Gastroesophageal sphincter (tissue), 4 donors: ENCODE data around the gene CNKSR2. TPM values are rescaled to one million over a fixed set of nuclear protein-coding genes. Genes with fewer than 3 reads are reported as not detected.

ENCODE experiments used
- ATAC-seq: fragments of 150-250 bp; one replicate; pipeline ENCODE4 v1.9.1; 2016; ENCODE audit warnings: mild to moderate bottlenecking, moderate library complexity
- H3K27ac ChIP-seq, 4 donors: fragments of 200-600 bp; sonication (generic) in 3 of 4; 1 replicate in 3 of 4; 2 replicates in 1 of 4; pipeline ENCODE4 v1.5.1; 2016 to 2019
- H3K27me3 ChIP-seq: fragments of 200-600 bp; sonication (generic); one replicate; pipeline ENCODE4 v1.5.1; 2019
- H3K36me3 ChIP-seq, 2 donors: fragments of 200-600 bp; sonication (generic); one replicate each; pipeline ENCODE4 v1.5.1; 2019; ENCODE audit warnings: control low read depth in 1 of 2
- H3K4me1 ChIP-seq, 3 donors: fragments of 200-600 bp; sonication (generic); 1 replicate in 2 of 3; 2 replicates in 1 of 3; pipeline ENCODE4 v1.5.1; 2016 to 2019; ENCODE audit warnings: control low read depth in 2 of 3
- H3K4me3 ChIP-seq, 2 donors: fragments of 200-600 bp; sonication (generic); one replicate each; pipeline ENCODE4 v1.5.1; 2019; ENCODE audit warnings: mild to moderate bottlenecking in 1 of 2, moderate library complexity in 1 of 2
- H3K9me3 ChIP-seq, 3 donors: fragments of 200-600 bp; sonication (generic); one replicate each; pipeline ENCODE4 v1.5.1; 2017 to 2019; ENCODE audit warnings: control low read depth in 2 of 3
- EP300 ChIP-seq: sonication (generic); formaldehyde crosslinking; IDR thresholded peaks from one replicate; pipeline ENCODE4 v1.6.1; 2017; ENCODE audit warnings: antibody characterized with exemption, mild to moderate bottlenecking
- POLR2A ChIP-seq, 2 donors: fragments of 450-650 bp; IDR thresholded peaks; one replicate each; pipeline ENCODE4 v1.6.1; 2017; ENCODE audit warnings: antibody characterized with exemption in 2 of 2, mild to moderate bottlenecking in 2 of 2, moderate library complexity in 1 of 2
- POLR2AphosphoS5 ChIP-seq: sonication (generic); formaldehyde crosslinking; IDR thresholded peaks from one replicate; pipeline ENCODE4 v1.6.1; 2017; ENCODE audit warnings: antibody characterized with exemption
- WGBS, 2 donors: methylation state at CpG; one replicate each; pipeline ENCODE4 v1.1.5; 2018; ENCODE audit warnings: low coverage in 1 of 2; 5-methylcytosine and 5-hydroxymethylcytosine counted together
- total RNA-seq, 4 donors: library from RNA; depleted of rRNA; stranded (reverse); fragments of >200 nt; gene quantifications; one replicate each; pipeline ENCODE4 v1.1.0, GENCODE V29; 2016
- TF ChIP-seq, protein P1 (sequence below), 4 experiments: fragments of 200-600 bp in 2 of 4; fragments of 450-650 bp in 2 of 4; sonication (generic) in 1 of 4; IDR thresholded peaks; one replicate each; pipeline ENCODE4 v1.5.1; 2017 to 2019; ENCODE audit warnings: antibody characterized with exemption in 4 of 4, mild to moderate bottlenecking in 2 of 4, moderate library complexity in 2 of 4

Gene CNKSR2
- total RNA-seq, 4 donors from 2014 or later: 7.9 to 55.3 (median 20.6) TPM

DNA sequence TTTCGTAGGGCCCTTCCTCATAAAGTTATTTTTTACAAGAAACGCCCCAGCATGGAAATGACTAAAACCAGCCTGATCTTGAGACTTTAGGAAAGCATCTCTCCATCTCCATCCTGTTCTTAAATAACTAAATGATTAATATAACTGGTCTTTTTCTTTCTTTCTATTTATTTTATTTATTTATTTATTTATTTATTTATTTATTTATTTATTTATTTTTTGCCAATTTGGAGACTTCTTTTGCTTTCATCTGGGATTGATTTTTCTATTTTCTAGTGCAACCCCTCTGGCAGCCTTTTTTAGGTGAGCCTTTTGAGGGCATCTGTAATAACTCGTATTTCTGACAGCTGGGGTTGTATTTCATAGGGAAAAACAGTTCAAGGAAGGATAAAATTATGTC lies 285.1 kb downstream of the CNKSR2 start:
- Histone ChIP-seq H3K36me3 (no peaks in the 10 kb centered on the region), H3K9me3 (no peaks in the 10 kb centered on the region), H3K27ac (no peak overlapping the region), H3K4me1 (peaks cover 0 to 14% (median 0%) of the 10 kb centered on the region in 3 donors), H3K4me3 (no peak overlapping the region), H3K27me3 (peaks cover 4% of the 10 kb centered on the region)
- WGBS, 2 donors: 86 to 89% methylated on average over 1 to 3 of the region's 3 CpGs
- ATAC-seq: no peak
- TF ChIP-seq POLR2A (IDR thresholded peaks at IDR 0.05): no peak
- TF ChIP-seq, protein P1, sequence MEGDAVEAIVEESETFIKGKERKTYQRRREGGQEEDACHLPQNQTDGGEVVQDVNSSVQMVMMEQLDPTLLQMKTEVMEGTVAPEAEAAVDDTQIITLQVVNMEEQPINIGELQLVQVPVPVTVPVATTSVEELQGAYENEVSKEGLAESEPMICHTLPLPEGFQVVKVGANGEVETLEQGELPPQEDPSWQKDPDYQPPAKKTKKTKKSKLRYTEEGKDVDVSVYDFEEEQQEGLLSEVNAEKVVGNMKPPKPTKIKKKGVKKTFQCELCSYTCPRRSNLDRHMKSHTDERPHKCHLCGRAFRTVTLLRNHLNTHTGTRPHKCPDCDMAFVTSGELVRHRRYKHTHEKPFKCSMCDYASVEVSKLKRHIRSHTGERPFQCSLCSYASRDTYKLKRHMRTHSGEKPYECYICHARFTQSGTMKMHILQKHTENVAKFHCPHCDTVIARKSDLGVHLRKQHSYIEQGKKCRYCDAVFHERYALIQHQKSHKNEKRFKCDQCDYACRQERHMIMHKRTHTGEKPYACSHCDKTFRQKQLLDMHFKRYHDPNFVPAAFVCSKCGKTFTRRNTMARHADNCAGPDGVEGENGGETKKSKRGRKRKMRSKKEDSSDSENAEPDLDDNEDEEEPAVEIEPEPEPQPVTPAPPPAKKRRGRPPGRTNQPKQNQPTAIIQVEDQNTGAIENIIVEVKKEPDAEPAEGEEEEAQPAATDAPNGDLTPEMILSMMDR (IDR thresholded peaks at IDR 0.05): no peak
- TF ChIP-seq POLR2AphosphoS5: no peak
- no peak for TF ChIP-seq EP300

DNA sequence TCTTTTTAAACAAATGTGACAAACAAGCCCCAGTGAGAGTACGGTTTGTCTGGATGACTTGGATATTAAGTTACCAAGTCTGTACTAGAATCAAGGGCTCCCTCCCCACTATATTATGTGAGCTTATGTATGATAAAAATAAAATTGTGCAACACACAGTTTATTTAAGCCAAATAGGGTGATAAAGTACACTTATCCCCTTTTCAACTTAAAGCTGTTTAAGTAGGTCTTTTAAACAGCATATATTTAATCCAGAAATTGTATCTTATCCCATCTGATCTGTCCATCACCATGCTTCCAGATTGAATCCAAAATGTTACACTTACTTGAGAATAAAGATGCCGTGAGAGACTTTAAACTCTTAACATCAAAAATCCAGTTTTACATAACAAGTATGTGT lies 285.9 kb downstream of the CNKSR2 start:
- WGBS, 2 donors: 78 to 90% methylated on average over 2 of the region's 2 CpGs
- Histone ChIP-seq H3K4me1 (peaks cover 0 to 14% (median 0%) of the 10 kb centered on the region in 3 donors), H3K27me3 (peaks cover 4% of the 10 kb centered on the region), H3K27ac (no peak overlapping the region), H3K9me3 (no peaks in the 10 kb centered on the region), H3K4me3 (no peak overlapping the region), H3K36me3 (no peaks in the 10 kb centered on the region)
- no peak for ATAC-seq
- no peak for TF ChIP-seq POLR2AphosphoS5
- TF ChIP-seq POLR2A (IDR thresholded peaks at IDR 0.05): no peak
- TF ChIP-seq EP300: no peak
- TF ChIP-seq, protein P1 (IDR thresholded peaks at IDR 0.05): no peak

DNA sequence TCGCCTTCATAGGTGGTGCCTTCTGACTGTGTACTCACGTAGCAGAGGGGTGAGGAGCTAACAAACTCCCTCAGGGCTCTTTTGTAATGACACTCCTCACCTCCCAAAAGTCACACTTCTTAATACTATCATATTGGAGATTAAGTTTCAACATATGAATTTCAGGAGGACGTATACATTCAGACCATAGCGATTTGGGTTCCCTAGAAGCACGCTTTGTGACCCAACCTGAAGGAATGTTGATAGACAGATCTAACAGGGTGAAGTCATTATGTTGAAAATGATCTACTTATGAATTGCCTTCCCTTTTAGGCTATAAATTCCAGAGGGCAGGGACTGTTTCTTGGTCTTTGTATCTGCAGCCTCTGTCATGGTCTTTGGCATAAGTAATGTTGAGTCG lies 287.1 kb downstream of the CNKSR2 start:
- ATAC-seq: no peak
- Histone ChIP-seq H3K9me3 (no peaks in the 10 kb centered on the region), H3K27me3 (peaks cover 4% of the 10 kb centered on the region), H3K27ac (no peak overlapping the region), H3K36me3 (no peaks in the 10 kb centered on the region), H3K4me3 (no peak overlapping the region), H3K4me1 (peaks cover 0 to 10% (median 0%) of the 10 kb centered on the region in 3 donors)
- TF ChIP-seq POLR2AphosphoS5 (no peak), EP300 (no peak), POLR2A (IDR thresholded peaks at IDR 0.05) (no peak)
- WGBS, 2 donors: 64 to 85% methylated on average over 3 to 5 of the region's 6 CpGs

DNA sequence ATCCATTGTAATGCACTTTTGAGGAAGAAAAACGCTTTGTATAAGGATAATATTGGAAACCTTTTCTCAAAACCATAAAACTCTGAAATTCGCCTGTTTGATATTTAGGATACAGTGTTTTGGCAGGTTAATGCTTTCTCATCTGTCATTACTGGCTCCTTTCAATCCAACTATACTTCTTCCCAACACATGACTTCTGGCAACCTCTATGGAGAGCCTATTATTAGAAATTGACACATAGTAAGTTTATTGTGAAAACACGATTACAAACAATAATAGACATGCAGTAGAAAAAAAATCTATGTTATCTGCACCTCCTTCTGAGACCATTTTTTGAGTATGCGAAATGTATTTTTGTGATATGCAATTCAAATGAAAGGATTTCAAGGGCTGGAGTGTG lies 288.5 kb downstream of the CNKSR2 start:
- H3K27me3 ChIP-seq: no peaks in the 10 kb centered on the region
- WGBS, 2 donors: 75 to 85% methylated on average over 4 of the region's 4 CpGs
- no peak overlapping the region for H3K27ac ChIP-seq
- TF ChIP-seq EP300: no peak
- TF ChIP-seq, protein P1 (IDR thresholded peaks at IDR 0.05): no peak
- no peak for TF ChIP-seq POLR2AphosphoS5
- TF ChIP-seq POLR2A (IDR thresholded peaks at IDR 0.05): no peak
- no peaks in the 10 kb centered on the region for H3K36me3 ChIP-seq
- ATAC-seq: no peak
- H3K4me3 ChIP-seq: no peak overlapping the region
- no peaks in the 10 kb centered on the region for H3K9me3 ChIP-seq
- peaks cover 0 to 10% (median 0%) of the 10 kb centered on the region in 3 donors for H3K4me1 ChIP-seq

DNA sequence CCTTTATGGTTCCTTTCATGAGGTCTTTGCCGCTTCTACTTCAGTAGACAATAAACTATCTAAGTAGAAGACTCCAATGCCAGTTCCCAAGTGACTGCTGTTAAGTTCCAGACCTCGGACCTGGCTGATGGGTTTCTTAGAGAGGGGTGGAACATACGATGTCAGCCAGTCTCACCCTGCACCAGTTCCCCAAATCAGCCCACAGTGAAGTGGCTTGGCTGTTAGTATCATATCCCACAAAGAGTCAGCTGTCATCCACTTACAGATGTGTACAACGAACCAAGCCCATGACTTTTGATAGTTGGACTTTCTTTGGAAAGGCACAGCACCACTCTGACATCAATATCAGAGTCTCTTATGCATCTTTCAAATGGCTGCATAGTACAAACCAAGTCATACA lies 292.0 kb downstream of the CNKSR2 start:
- Histone ChIP-seq H3K4me3 (no peak overlapping the region), H3K4me1 (no peaks in the 10 kb centered on the region), H3K27ac (no peak overlapping the region), H3K36me3 (no peaks in the 10 kb centered on the region), H3K27me3 (no peaks in the 10 kb centered on the region), H3K9me3 (no peaks in the 10 kb centered on the region)
- TF ChIP-seq EP300: no peak
- TF ChIP-seq, protein P1 (IDR thresholded peaks at IDR 0.05): no peak
- TF ChIP-seq POLR2A (IDR thresholded peaks at IDR 0.05): no peak
- no peak for TF ChIP-seq POLR2AphosphoS5
- ATAC-seq: no peak
- 70 to 83% methylated on average over 2 to 3 of the region's 4 CpGs for WGBS, 2 donors
